Left renal pelvis (tissue), 4 donors: ENCODE data around the gene TCP10L. TPM values are rescaled to one million over a fixed set of nuclear protein-coding genes. Genes with fewer than 3 reads are reported as not detected.

Source experiments
- DNase-seq, 4 donors: peaks; one replicate each; pipeline ENCODE4 v3.0.0-alpha.2; 2013; ENCODE audit warnings: low read depth in 4 of 4, low spot score in 3 of 4
- polyA plus RNA-seq, 4 donors: library from polyadenylated mRNA; unstranded; fragments of 120-200 nt; gene quantifications; one replicate each; pipeline ENCODE4 v1.2.1, GENCODE V29; 2013; ENCODE audit not compliant: insufficient read length in 4 of 4

Gene TCP10L
- polyA plus RNA-seq, 4 donors, result 0.60 to 2.6 (median 2.0) TPM

GRCh38 chr21:32525282-32525681 is 60.0 kb downstream of the TCP10L start:
- no peak for DNase-seq

GRCh38 chr21:32523988-32524719 is 61.2 kb downstream of the TCP10L start:
- no peak for DNase-seq

Other genes with a start within 250 kb of the TCP10L start
- 10 to 100 TPM; 10.2 to 13.8 (median 11.8) TPM for gene URB1, start 192.5 kb downstream of the TCP10L start, polyA plus RNA-seq
- 1 to 10 TPM; 1.3 to 3.9 (median 2.4) TPM for gene EVA1C, start 172.8 kb downstream of the TCP10L start, polyA plus RNA-seq
- gene CFAP298, start 26.9 kb upstream of the TCP10L start, polyA plus RNA-seq, result 10 to 100 TPM; 39.5 to 81.1 (median 65.7) TPM
- 10 to 100 TPM; 10.5 to 17.4 (median 15.7) TPM for gene SYNJ1, start 142.5 kb upstream of the TCP10L start, polyA plus RNA-seq
- gene PAXBP1, start 186.2 kb upstream of the TCP10L start, polyA plus RNA-seq, result 10 to 100 TPM; 57.8 to 98.2 (median 79.2) TPM